Esophagus muscularis mucosa (tissue), 3 donors: ENCODE measurements around the gene IFT81.

ENCODE experiments used
- CTCF ChIP-seq, 3 experiments: fragments of 200-600 bp in 2 of 3; fragments of 450-650 bp in 1 of 3; sonication (generic) in 2 of 3; IDR thresholded peaks; one replicate each; pipeline ENCODE4 v1.5.1; 2017 to 2019; ENCODE audit warnings: antibody characterized with exemption in 3 of 3, mild to moderate bottlenecking in 2 of 3, moderate library complexity in 1 of 3
- POLR2A ChIP-seq: fragments of 450-650 bp; IDR thresholded peaks from one replicate; pipeline ENCODE4 v1.6.1; 2017; ENCODE audit warnings: antibody characterized with exemption, moderate library complexity, mild to moderate bottlenecking, low read depth
- POLR2AphosphoS5 ChIP-seq, 2 donors: sonication (generic); formaldehyde crosslinking; IDR thresholded peaks; one replicate each; pipeline ENCODE4 v1.6.1; 2017; ENCODE audit warnings: antibody characterized with exemption in 2 of 2

- TF ChIP-seq POLR2AphosphoS5 (IDR thresholded peaks at IDR 0.05), result no peak
- no peak for TF ChIP-seq CTCF (IDR thresholded peaks at IDR 0.05)
- no peak for TF ChIP-seq POLR2A
Observed at GRCh38 chr12:110251381-110251780, 127.2 kb downstream of the IFT81 start.
